SJSA1 (cell line): Measurements from ENCODE around the gene NSFL1C. TPM values are rescaled to one million over a fixed set of nuclear protein-coding genes. Genes with fewer than 3 reads are reported as not detected.

ENCODE experiments used
- DNase-seq, 2 experiments: peaks; one replicate each; pipeline ENCODE4 v3.0.0-alpha.2; 2015 to 2020; ENCODE audit warnings: low spot score in 2 of 2, low read depth in 1 of 2
- H3K27ac ChIP-seq: fragments of 250-450 bp; sonication (Bioruptor Pico); 2 replicates; pipeline ENCODE4 v1.5.1; 2020; ENCODE audit warnings: mild to moderate bottlenecking, moderate library complexity
- H3K27me3 ChIP-seq: fragments of 250-450 bp; sonication (Bioruptor Pico); replicated peaks from 2 replicates; pipeline ENCODE4 v1.5.1; 2020; ENCODE audit warnings: mild to moderate bottlenecking, moderate library complexity
- H3K36me3 ChIP-seq: fragments of 250-450 bp; sonication (Bioruptor Pico); 2 replicates; pipeline ENCODE4 v1.5.1; 2020; ENCODE audit warnings: mild to moderate bottlenecking
- H3K4me1 ChIP-seq: fragments of 250-450 bp; sonication (Bioruptor Pico); replicated peaks from 2 replicates; pipeline ENCODE4 v1.6.1; 2021; ENCODE audit warnings: mild to moderate bottlenecking
- H3K4me3 ChIP-seq: fragments of 250-450 bp; sonication (Bioruptor Pico); 2 replicates; pipeline ENCODE4 v1.5.1; 2020; ENCODE audit warnings: mild to moderate bottlenecking
- H3K9me3 ChIP-seq: fragments of 250-450 bp; sonication (Bioruptor Pico); replicated peaks from 2 replicates; pipeline ENCODE4 v1.5.1; 2020; ENCODE audit warnings: mild to moderate bottlenecking
- total RNA-seq: library from RNA; depleted of rRNA; stranded (reverse); fragments of >200 nt; shearing (Covaris generic); gene quantifications from 2 replicates; pipeline ENCODE4 v1.2.3, GENCODE V29; 2014

Gene NSFL1C
- total RNA-seq, 1 experiment from 2014 or later = 57.3 TPM

DNA sequence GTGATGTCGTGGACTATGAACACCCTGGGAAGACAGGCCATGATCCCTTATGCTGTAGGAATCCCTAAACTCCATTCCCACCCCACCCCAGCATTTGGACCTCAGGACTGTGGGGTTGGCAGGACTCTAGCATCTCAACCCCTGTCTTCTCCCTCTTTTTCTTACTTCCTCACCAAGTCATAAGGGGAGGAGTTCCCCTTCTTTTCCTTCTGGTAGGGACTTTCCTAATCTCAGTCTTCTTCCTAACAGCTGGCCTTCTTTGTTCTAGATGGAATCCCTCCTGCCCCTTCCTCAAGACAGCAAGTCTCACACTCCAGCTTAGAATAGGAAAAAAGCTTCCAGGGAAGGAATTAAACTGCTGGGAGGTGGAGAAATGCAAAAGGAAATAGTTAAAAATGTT lies 26.9 kb upstream of the NSFL1C start:
- no peak overlapping the region for H3K27ac ChIP-seq
- no peak overlapping the region for H3K4me3 ChIP-seq
- H3K9me3 ChIP-seq = peaks cover 3% of the 10 kb centered on the region; the same call in 1 of the 2 replicates
- peaks cover 67% of the 10 kb centered on the region for H3K27me3 ChIP-seq
- peak in 1 of 2 experiments; percentile 5 for DNase-seq
- no peaks in the 10 kb centered on the region for H3K4me1 ChIP-seq
- H3K36me3 ChIP-seq = no peaks in the 10 kb centered on the region

DNA sequence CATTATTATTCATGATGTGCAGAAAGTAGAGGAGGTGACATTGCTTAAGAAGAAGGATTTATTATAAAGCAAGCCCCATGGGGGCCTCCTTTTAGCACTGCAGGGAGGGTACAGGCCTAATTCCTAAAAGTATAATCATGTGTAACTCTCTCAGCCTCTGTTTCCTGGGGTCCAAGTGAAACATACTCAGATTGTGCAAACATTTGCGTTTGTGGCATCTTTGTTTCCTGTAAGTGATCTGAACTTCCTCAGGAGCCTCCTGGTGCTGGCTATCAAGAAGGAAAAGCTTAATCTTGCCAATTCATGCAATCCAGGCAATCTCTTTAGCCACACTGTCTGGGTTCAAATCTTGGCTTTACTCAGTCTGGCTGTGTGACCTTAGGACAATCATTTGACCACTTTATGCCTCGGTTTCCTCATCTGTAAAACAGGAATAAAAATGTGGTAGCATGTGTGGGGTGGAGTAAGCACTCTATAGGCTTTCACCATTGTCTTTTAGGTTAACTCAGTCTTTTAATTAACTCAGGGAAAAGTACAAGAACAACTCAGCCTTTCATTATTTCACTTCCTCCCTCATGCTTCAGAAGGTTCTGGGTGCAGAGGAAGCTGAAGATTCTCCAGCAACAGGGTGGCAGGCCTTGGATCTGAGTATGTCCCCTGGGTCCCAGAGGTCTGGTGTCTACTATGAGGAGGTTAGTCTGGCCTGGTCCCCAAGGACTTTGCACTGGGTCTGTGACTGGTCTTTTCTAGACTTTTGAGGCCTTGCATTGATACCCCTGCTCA lies 25.4 kb upstream of the NSFL1C start:
- Histone ChIP-seq H3K4me1 (no peaks in the 10 kb centered on the region), H3K4me3 (no peak overlapping the region), H3K36me3 (no peaks in the 10 kb centered on the region), H3K27me3 (peaks cover 80% of the 10 kb centered on the region), H3K9me3 (peaks cover 3% of the 10 kb centered on the region; the same call in 1 of the 2 replicates), H3K27ac (no peak overlapping the region)
- peak in 1 of 2 experiments; percentile 4 for DNase-seq

DNA sequence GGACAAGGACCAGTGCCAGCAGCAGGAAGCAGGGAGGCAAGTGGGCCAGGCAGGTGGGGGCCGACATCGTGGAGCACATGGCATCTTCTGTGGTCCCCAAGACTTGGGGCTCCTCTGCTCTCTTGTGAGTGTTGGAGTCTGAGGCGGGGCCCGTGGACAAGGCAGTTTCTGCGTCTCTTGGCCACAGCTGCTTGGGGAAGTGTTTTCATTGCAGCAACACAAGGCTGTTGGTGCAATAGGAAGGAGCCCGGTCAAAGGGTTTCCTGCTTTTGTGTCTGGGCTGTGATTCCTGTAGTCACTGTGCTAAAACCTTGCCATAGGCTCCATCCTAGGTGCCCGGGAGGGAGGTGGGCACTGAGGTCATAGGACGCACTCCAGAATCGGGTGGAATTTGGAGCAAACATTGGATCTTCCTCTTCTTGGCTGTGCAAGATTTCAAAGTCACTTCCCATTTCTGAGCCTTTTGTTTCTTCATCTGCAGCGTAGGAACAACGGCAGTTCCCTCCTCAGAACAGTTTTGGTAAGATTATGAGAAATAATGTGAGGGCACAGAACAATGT lies 24.7 kb upstream of the NSFL1C start, which contains the start of gene SIRPB2:
TSS of gene SIRPB2 (minus strand) at position 140 of the 560 bp plus-strand sequence. CDS start at position 79, 61 bp downstream.
- Histone ChIP-seq H3K4me1 (no peaks in the 10 kb centered on the region), H3K27ac (no peak within 1 kb of the TSS), H3K36me3 (no peaks in the 10 kb centered on the region), H3K9me3 (peaks cover 3% of the 10 kb centered on the region; the same call in 1 of the 2 replicates), H3K4me3 (no peak within 1 kb of the TSS), H3K27me3 (peaks cover 80% of the 10 kb centered on the region)
- no peak for DNase-seq

DNA sequence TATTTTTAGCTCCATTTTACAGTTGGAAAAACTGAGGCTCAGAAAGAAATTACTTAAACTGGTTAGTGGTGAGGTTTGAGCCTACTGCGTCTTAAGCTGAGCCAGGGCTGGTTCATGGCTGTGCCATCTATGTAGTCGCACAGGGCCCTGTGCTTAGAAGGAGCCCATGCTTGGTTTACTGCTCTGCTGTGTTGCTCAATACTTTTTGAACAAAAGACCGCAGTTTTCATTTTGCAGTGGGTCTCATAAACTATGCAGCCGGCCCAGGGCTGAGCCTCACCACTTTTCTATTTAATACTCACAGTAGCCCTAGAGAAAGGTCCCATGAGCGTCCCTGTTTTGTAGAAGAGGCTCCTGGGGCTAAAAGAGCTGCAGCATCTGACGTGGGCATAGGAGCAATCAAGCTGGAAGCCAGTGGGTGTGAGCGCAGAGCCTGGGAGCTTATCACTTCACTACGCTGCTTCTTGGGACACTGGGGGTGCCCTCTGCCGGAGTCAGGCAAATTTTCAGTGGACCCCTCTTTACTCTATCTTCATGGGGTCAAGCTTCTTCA lies 24.1 kb upstream of the NSFL1C start:
- H3K27ac ChIP-seq = no peak overlapping the region
- H3K4me3 ChIP-seq = no peak overlapping the region
- no peaks in the 10 kb centered on the region for H3K4me1 ChIP-seq
- H3K9me3 ChIP-seq = peaks cover 3% of the 10 kb centered on the region; the same call in 1 of the 2 replicates
- peaks cover 79% of the 10 kb centered on the region for H3K27me3 ChIP-seq
- DNase-seq = no peak
- no peaks in the 10 kb centered on the region for H3K36me3 ChIP-seq

DNA sequence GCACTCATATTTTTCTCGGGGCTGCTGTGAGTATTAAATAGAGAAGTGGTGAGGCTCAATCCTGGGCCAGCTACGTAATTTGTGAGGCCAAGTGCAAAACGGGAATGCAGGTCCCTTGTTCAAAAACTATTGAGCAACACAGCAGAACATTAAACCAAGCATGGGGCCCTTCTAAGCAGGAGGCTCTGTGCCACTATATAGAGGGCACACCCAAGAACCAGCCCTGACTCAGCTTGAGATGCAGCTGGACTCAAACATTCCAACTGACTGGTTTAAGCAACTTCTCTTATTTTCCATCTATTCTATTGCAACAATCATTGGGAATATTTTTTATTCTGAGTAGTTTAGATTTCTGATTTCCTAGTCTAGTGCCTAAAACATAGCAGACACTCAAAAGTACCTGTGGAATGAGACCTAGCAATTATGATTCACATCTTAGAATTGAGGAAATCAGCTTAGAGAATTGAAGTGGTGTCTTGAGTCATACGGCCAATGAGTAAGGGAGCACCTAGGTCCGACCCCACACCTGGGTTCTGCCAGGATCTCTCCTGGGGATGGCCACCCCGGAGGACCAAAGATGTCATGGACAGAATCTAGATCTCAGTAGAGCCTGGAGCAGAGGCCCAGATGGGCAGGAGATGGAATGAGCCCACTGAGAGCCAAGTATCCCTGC lies 23.3 kb upstream of the NSFL1C start:
- Histone ChIP-seq H3K9me3 (peaks cover 3% of the 10 kb centered on the region; the same call in 1 of the 2 replicates), H3K36me3 (no peaks in the 10 kb centered on the region), H3K4me3 (no peak overlapping the region), H3K4me1 (peaks cover 2% of the 10 kb centered on the region), H3K27me3 (peaks cover 74% of the 10 kb centered on the region), H3K27ac (no peak overlapping the region)
- DNase-seq = peak in 1 of 2 experiments; percentile 24

DNA sequence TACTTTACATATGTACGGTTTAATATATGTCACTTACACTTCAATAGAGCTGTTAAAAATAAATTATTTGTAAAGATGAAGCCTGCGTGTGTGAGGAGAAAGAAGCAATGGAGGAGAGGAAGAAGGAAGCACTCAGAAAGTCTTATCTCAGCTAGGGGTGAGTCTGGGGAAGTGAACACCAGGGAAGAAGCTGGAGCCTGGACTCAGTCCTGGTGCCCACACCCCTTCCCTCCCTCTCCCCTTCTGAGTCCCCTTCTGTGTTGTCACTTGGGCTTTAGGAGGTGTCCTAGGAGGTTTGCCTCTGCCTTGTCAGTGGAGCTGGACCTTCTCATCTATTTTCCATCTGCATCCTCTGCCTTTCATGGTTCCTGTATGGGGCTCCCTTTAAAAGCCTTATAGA lies 22.7 kb upstream of the NSFL1C start:
- Histone ChIP-seq H3K27ac (no peak overlapping the region), H3K4me3 (no peak overlapping the region), H3K36me3 (no peaks in the 10 kb centered on the region), H3K27me3 (peaks cover 69% of the 10 kb centered on the region), H3K9me3 (peaks cover 3% of the 10 kb centered on the region; the same call in 1 of the 2 replicates), H3K4me1 (peaks cover 5% of the 10 kb centered on the region)
- DNase-seq = no peak

DNA sequence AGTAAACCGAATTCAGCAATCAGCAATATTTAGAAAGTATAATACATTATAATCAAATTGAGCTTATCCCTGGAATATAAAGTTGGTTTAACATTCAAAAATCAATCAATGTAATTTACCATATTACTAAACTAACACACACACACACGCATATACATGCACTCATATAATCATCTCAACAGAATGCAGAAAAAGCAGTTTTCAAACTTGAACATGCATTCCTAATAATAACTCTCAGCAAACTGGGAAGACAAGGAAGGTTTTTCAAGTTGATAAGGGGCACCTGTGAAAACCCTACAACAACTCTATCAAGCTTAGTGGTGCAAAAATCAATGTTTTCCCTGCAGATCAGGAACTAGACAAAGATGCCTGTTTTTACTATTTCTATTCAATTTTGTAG lies 19.9 kb upstream of the NSFL1C start:
- H3K4me1 ChIP-seq = peaks cover 13% of the 10 kb centered on the region
- peaks cover 46% of the 10 kb centered on the region for H3K27me3 ChIP-seq
- no peaks in the 10 kb centered on the region for H3K36me3 ChIP-seq
- H3K4me3 ChIP-seq = no peak overlapping the region
- no peak overlapping the region for H3K27ac ChIP-seq
- no peaks in the 10 kb centered on the region for H3K9me3 ChIP-seq
- DNase-seq = no peak

DNA sequence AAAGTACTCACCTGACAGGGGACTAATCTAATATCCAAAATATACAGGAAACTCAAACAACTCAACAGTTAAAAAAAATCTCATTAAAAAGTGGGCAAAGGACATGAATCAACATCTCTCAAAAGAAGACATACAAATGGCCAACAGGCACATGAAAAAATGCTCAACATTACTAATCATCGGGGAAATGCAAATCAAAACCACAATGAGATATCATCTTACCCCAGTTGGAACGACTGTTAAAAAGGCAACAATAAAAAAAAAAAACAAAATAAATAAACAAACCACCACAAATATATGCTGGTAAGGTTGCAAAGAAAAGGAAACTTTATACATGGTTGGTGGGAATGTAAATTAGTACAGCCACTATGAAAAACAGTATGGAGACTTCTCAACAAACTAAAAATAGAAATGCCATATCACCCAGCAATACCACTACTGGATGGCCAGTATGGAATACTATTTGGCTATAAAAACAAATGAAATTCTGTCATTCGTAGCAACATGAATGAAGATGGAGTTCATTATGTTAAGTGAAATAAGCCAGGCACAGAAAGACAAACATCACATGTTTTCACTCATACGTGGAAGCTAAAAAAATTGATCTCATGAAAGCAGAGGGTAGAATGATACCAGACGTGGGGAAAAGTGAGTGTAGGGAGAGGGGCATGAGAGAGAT lies 17.9 kb upstream of the NSFL1C start:
- Histone ChIP-seq H3K9me3 (no peaks in the 10 kb centered on the region), H3K4me3 (no peak overlapping the region), H3K4me1 (peaks cover 13% of the 10 kb centered on the region), H3K36me3 (no peaks in the 10 kb centered on the region), H3K27ac (no peak overlapping the region), H3K27me3 (peaks cover 31% of the 10 kb centered on the region)
- DNase-seq = peak in 1 of 2 experiments; percentile 74

DNA sequence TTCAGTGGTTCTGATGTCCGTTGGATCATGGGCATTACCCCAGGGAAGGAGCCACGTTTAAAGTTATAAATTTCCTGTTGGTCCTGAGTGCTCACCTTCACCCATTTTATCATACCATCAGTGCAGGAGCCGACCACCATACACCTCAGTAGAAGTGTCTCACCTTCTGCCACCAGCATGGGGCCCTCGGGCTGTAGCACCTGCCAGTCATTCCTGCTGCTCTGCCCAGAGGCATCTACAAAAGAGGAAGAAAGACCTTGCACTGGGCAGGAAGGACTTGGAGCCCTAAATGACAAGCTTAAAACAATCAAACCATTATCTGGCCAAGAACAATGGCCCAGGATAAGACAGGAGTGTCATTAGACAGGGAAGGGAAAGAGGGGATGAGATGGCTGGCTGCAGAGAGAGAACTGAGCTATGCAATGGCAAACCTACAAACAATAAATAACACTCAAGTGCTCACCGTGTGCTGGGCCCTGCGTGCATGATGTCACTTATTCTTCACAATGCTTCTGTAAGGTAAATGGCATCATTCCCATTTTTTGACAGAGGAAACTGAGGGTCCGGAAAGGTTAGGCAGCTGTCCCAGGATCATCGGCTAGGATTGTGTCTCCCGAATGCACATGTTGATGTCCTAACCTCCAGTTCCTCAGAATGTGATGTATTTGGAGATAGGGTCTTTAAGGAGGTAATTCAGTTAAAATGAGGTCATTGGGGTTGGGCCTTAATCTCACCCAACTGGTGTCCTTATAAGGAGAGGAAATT lies 13.4 kb upstream of the NSFL1C start:
- no peak overlapping the region for H3K27ac ChIP-seq

DNA sequence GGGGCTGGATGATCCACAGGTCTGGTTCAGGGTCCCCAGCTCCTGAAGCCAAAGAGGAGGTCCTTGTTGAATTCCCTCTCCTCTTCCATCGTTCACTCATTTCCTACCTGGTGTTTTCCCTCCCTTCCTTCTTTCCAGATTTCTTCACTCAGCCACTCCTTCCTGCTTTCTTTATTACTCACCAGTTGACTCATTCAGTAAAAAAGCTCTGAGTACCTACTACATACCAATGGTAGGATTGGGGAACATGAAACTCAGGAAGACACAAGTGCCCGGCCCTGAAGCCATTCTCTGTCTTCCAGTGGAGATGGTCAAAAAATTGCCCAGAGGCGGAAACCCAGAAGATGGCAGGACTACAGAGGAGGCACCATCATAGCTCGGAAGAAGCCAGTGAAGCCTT lies 11.9 kb upstream of the NSFL1C start:
- H3K27me3 ChIP-seq = 0 out of 2 replicates have a peak, but pooled peaks cover 5% of the 10 kb centered on the region
- H3K4me3 ChIP-seq = no peak overlapping the region
- H3K36me3 ChIP-seq = no peaks in the 10 kb centered on the region
- H3K4me1 ChIP-seq = peaks cover 9% of the 10 kb centered on the region
- no peak overlapping the region for H3K27ac ChIP-seq
- peak in 1 of 2 experiments; percentile 24 for DNase-seq
- no peaks in the 10 kb centered on the region for H3K9me3 ChIP-seq

More for the DNA sequence above, 13.4 kb upstream of the NSFL1C start:
- H3K9me3 ChIP-seq = no peaks in the 10 kb centered on the region
- no peak for DNase-seq
- H3K27me3 ChIP-seq = 0 out of 2 replicates have a peak, but pooled peaks cover 5% of the 10 kb centered on the region
- peaks cover 21% of the 10 kb centered on the region for H3K4me1 ChIP-seq
- H3K36me3 ChIP-seq = no peaks in the 10 kb centered on the region
- no peak overlapping the region for H3K4me3 ChIP-seq

DNA sequence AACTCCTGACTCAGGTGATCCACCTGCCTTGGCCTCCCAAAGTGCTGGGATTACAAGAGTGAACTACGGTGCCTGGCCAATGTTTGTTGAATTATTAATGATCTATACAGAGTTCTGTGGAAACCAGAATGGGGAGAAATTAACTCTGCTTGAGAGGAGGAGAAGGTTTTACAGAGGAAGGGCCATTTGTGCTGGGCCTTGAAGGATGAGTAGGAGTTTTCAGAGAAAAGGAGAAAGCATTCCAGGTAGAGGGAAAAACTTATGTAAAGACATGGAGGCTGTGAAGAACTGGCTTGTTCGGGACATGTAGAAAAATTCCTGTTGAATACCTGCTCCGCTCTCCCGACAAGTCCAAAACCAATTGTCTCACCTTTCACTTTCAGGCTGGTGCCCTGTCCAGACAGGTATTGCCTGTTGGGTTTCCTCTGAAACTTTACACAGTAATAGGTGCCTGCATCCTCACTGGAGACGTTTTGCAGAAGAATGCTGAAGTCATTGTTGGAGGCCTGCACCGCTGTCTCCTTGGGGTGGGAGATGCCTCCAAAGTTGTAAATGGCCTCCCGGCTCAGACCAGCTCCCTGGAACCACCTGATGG lies 11.3 kb upstream of the NSFL1C start:
- no peak overlapping the region for H3K27ac ChIP-seq
- H3K4me3 ChIP-seq = no peak overlapping the region
- no peak for DNase-seq
- H3K36me3 ChIP-seq = no peaks in the 10 kb centered on the region
- H3K27me3 ChIP-seq = 0 out of 2 replicates have a peak, but pooled peaks cover 3% of the 10 kb centered on the region
- H3K9me3 ChIP-seq = no peaks in the 10 kb centered on the region
- peaks cover 9% of the 10 kb centered on the region for H3K4me1 ChIP-seq

DNA sequence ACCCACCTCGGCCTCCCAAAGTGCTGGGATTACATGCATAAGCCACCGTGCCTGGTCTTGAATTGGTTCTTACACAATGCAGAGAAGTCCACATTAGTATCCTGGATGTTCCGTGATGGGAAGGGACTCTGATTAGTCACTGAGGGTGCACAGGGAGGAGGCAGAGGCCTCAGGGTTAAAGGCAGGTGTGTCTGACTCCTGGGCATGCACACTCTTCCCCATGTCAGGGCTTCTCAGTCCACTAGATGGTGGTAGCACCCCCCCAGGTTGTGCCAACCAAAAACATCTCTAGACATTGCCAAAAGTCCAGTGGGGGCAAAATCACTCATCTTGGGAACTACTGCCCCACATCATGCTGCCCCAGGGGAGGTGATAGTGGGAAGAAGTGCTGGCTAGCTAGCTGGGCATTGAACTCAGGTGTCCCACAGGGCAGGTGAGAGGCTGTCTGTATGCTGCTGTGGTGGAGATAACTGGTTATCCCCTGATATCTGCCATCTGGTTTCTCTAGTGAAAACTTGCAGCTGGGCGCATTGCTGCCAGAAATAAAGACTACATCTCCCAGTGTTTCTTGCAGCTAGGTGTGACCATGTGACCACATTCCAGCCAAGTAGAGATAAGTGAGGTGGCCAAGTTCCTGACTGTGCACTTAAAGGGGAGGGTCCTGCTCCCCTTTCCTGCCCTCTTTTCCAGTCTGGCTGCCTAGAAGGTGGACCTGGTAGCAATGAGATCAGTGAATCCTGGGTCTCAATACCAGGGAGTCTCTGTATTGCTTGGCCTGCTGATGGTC lies 8.4 kb upstream of the NSFL1C start:
- peaks cover 18% of the 10 kb centered on the region for H3K4me1 ChIP-seq
- H3K4me3 ChIP-seq = no peak overlapping the region
- no peaks in the 10 kb centered on the region for H3K36me3 ChIP-seq
- no peak for DNase-seq
- no peaks in the 10 kb centered on the region for H3K9me3 ChIP-seq
- no peaks in the 10 kb centered on the region for H3K27me3 ChIP-seq
- no peak overlapping the region for H3K27ac ChIP-seq
